HFFc6 (cell line): Measurements from ENCODE around the gene TIAM1. TPM values are rescaled to one million over a fixed set of nuclear protein-coding genes. Genes with fewer than 3 reads are reported as not detected.

Experiments
- DNase-seq: peaks from one replicate; pipeline ENCODE4 v3.0.0-alpha.2; 2018
- H3K27ac Mint-ChIP-seq: 2 replicates; pipeline ENCODE4 v1.8.0; 2020; ENCODE audit warnings: mild to moderate bottlenecking, mixed read lengths
- H3K27me3 Mint-ChIP-seq: 2 replicates; pipeline ENCODE4 v1.8.0; 2021; ENCODE audit warnings: mild to moderate bottlenecking, moderate library complexity, mixed read lengths; ENCODE audit not compliant: insufficient read depth
- H3K36me3 Mint-ChIP-seq: 2 replicates; pipeline ENCODE4 v1.8.0; 2021; ENCODE audit warnings: low read depth, mixed read lengths
- H3K4me1 Mint-ChIP-seq: 2 replicates; pipeline ENCODE4 v1.8.0; 2020; ENCODE audit warnings: low read depth, mixed read lengths
- H3K4me3 Mint-ChIP-seq: 2 replicates; pipeline ENCODE4 v1.8.0; 2020; ENCODE audit warnings: mild to moderate bottlenecking, moderate library complexity, mixed read lengths
- H3K9me3 Mint-ChIP-seq: 2 replicates; pipeline ENCODE4 v1.8.0; 2020; ENCODE audit warnings: mild to moderate bottlenecking, mixed read lengths
- CTCF ChIP-seq: fragments of 200-600 bp; sonication (generic); IDR thresholded peaks from 2 replicates; pipeline ENCODE4 v1.5.0; 2021; ENCODE audit warnings: antibody characterized with exemption, mild to moderate bottlenecking
- total RNA-seq, 6 experiments: library from RNA; stranded (reverse); fragmentation: NEBNext Ultra II Directional; extraction: Animal tissue kit (Norgen Biotek cat#: 25700); gene quantifications; 2 replicates in 1 of 6; 3 replicates in 5 of 6; pipeline ENCODE4 v1.2.3, GENCODE V29; 2021

The TIAM1 gene
- total RNA-seq, 6 experiments from 2014 or later, result 0.02 to 0.43 (median 0.27) TPM; not detected in 1

GRCh38 chr21:31143036-31143435, 201.0 kb downstream of the TIAM1 start:
- H3K4me1 Mint-ChIP-seq, result no peaks in the 10 kb centered on the region
- TF ChIP-seq CTCF, result no peak
- H3K36me3 Mint-ChIP-seq, result peaks cover 4% of the 10 kb centered on the region
- no peak overlapping the region for H3K4me3 Mint-ChIP-seq
- peaks cover 40% of the 10 kb centered on the region for H3K9me3 Mint-ChIP-seq
- H3K27me3 Mint-ChIP-seq, result no peaks in the 10 kb centered on the region; the same call in 1 of the 2 replicates
- DNase-seq, result no peak
- H3K27ac Mint-ChIP-seq, result no peak overlapping the region

- Mint-ChIP-seq H3K4me1 (no peaks in the 10 kb centered on the region), H3K4me3 (no peak overlapping the region)
- no peak for TF ChIP-seq CTCF
Measured at GRCh38 chr21:31142600-31142999, 201.5 kb downstream of the TIAM1 start.

GRCh38 chr21:31141389-31142000, 202.6 kb downstream of the TIAM1 start:
- H3K27ac Mint-ChIP-seq, result no peak overlapping the region
- peaks cover 32% of the 10 kb centered on the region for H3K9me3 Mint-ChIP-seq
- H3K4me1 Mint-ChIP-seq, result no peaks in the 10 kb centered on the region
- no peak overlapping the region for H3K4me3 Mint-ChIP-seq
- H3K27me3 Mint-ChIP-seq, result no peaks in the 10 kb centered on the region
- no peak for DNase-seq
- H3K36me3 Mint-ChIP-seq, result no peaks in the 10 kb centered on the region
- no peak for TF ChIP-seq CTCF

More at GRCh38 chr21:31142600-31142999, 201.5 kb downstream of the TIAM1 start:
- H3K27me3 Mint-ChIP-seq, result no peaks in the 10 kb centered on the region
- peaks cover 4% of the 10 kb centered on the region; the same call in 1 of the 2 replicates for H3K36me3 Mint-ChIP-seq
- no peak for DNase-seq
- no peak overlapping the region for H3K27ac Mint-ChIP-seq
- H3K9me3 Mint-ChIP-seq, result peaks cover 38% of the 10 kb centered on the region

- TF ChIP-seq CTCF, result no peak
- no peaks in the 10 kb centered on the region for H3K27me3 Mint-ChIP-seq
- H3K27ac Mint-ChIP-seq, result no peak overlapping the region
- DNase-seq, result no peak
- H3K4me3 Mint-ChIP-seq, result no peak overlapping the region
- peaks cover 29% of the 10 kb centered on the region for H3K9me3 Mint-ChIP-seq
- H3K36me3 Mint-ChIP-seq, result no peaks in the 10 kb centered on the region
- no peaks in the 10 kb centered on the region for H3K4me1 Mint-ChIP-seq
Measured at GRCh38 chr21:31140676-31141075, 203.4 kb downstream of the TIAM1 start.

GRCh38 chr21:31140025-31140424, 204.0 kb downstream of the TIAM1 start:
- H3K4me3 Mint-ChIP-seq, result no peak overlapping the region
- H3K27ac Mint-ChIP-seq, result no peak overlapping the region
- no peaks in the 10 kb centered on the region for H3K4me1 Mint-ChIP-seq
- peaks cover 31% of the 10 kb centered on the region for H3K9me3 Mint-ChIP-seq
- DNase-seq, result no peak
- TF ChIP-seq CTCF, result no peak
- H3K27me3 Mint-ChIP-seq, result no peaks in the 10 kb centered on the region
- no peaks in the 10 kb centered on the region for H3K36me3 Mint-ChIP-seq
